Cardiac septum (tissue), 1 donor: ENCODE results near the gene FNBP1L. TPM values are rescaled to one million over a fixed set of nuclear protein-coding genes. Genes with fewer than 3 reads are reported as not detected.

Experiments used
- DNase-seq: peaks from one replicate; pipeline ENCODE4 v3.0.0-alpha.2; 2020; ENCODE audit warnings: low spot score
- intact Hi-C: fragments of 100-400 bp; cut with DNase I; formaldehyde crosslinking; loops from one replicate; pipeline ENCODE4 v1.14.0; 2022
- total RNA-seq: library from RNA; stranded (reverse); fragmentation: NEBNext Ultra II Directional; extraction: Animal tissue kit (Norgen Biotek cat#: 25700); gene quantifications from one replicate; pipeline ENCODE4 v1.2.1, GENCODE V29; 2021
- donor health status: DM: no; HTN: no; CAD: no.

The FNBP1L gene
- total RNA-seq, 1 donor from 2014 or later, result 13.5 TPM

- DNase-seq, result no peak
- intact Hi-C loops, result no loop called here
Measured at GRCh38 chr1:93598396-93598795, 150.5 kb downstream of the FNBP1L start.

GRCh38 chr1:93598861-93599439 lies 151.0 kb downstream of the FNBP1L start:
- intact Hi-C loops, result no loop called here
- DNase-seq, result no peak

- DNase-seq, result no peak
- intact Hi-C loops, result no loop called here
Measured at GRCh38 chr1:93599479-93599878, 151.6 kb downstream of the FNBP1L start.

DNA sequence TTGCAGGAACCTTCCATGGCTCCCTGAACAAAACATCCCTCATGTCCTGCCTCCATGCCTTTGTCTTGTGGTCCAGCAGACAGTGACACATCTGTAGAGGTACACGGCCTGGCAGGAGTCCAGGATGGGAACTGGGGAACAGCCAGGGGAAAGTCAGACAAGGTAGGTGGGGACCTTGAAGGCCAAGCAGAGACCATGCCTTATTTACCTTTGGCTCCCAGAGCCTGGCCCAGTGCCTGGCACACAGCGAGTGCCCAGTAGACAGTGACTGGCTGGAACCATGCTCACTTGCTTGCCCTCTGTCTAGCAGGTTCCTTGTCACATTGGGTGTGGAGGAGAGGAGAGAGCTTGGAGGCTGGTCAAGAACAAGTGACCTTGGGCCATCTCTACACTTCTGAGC lies 152.7 kb downstream of the FNBP1L start:
- intact Hi-C loops, result no loop called here
- DNase-seq, result no peak

GRCh38 chr1:93601686-93602085 lies 153.8 kb downstream of the FNBP1L start:
- intact Hi-C loops, result no loop called here
- no peak for DNase-seq

DNA sequence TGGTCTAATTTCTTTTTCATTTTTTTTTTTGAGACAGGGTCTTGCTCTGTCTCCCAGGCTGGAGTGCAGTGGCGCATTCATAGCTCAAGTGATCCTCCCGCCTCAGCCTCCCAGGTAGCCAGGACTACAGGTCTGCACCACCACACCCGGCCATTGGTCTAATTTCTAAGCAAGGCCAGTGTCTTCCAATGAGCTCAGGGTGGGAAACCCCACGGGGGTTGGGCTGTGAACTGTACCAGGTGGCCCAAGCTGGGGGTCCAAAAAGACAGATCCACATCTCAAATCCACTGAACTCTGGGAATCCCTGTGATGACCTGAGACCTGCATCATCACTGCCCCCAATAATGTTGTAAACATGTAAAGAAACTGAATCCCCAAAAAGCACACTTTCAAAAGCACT lies 154.2 kb downstream of the FNBP1L start:
- intact Hi-C loops, result no loop called here
- DNase-seq, result no peak

GRCh38 chr1:93603106-93603505 lies 155.2 kb downstream of the FNBP1L start:
- no peak for DNase-seq
- intact Hi-C loops, result no loop called here

DNA sequence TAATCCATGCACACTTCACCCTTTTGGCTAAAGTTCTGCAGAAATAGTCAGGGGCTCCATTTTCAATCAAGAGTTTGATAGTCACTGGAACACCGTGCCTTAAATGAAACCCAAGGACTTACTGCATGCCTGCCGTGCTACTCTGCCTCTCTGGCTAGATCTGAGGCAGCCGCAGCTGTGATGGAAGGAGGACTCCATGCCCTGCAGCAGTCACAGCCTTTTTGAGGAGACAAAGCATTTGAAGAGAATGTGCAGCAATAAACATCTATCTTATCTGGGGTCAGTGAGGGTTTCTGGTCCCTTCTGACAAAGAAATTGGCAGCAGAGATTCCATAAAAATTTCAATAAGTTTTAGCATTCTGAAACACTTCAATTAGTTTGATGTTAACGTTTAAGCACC lies 155.7 kb downstream of the FNBP1L start:
- no peak for DNase-seq
- intact Hi-C loops, result no loop called here

Other genes with a start within 250 kb of the FNBP1L start
- gene DR1, start 102.2 kb upstream of the FNBP1L start, total RNA-seq, result 41.2 TPM
- 6.9 TPM for gene BCAR3, start 233.7 kb downstream of the FNBP1L start, total RNA-seq